ENCODE data around the gene SLC6A16. TPM values are rescaled to one million over a fixed set of nuclear protein-coding genes. Genes with fewer than 3 reads are reported as not detected.

Gene SLC6A16
- total RNA-seq, 2 experiments from 2014 or later: 4.8 to 5.7 TPM

DNA sequence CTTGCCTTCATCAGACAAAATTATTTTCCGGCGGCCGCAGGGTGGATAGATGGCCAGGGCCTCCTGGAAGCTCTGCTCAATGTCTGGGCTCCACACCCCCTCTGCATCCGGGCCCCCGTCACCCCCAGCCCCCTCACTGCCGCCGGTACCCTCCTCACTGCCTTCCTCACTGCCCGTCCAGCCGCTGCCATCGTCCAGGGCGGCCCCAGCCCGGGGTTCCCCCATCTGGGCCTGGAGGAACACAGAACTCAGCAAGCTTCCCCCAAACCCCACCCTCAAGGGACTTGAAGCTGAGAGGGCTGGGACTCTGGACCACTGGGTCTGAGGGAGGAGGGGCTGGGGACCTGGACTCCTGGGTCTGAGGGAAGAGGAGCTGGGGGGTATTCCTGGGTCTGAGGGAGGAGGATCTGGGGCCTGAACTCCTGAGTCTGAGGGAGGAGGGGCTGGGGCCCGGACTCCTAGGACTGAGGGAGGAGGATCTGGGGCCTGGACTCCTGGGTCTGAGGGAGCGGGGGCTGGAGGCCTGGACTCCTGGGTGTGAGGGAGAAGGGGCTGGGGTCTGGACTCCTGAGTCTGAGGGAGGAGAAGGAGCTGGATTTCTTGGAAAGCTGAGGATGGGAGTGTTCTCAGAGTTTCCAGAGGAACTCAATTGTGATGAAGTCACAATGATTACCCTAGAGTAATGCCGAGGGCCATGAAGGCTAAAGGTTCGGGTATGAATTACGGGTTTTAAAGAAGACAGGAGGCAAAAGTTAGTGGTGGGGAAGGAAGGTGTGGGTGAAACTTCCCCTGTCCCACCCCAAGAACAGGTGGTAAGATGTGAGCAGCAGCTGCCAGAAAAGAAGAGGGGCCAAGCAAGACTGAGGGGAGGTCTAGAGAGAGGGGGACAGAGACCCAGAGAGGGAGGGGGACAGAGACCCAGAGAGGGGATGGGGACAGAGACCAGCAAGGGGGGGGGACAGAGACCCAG is 35.1 kb upstream of the SLC6A16 start:
- Mint-ChIP-seq H3K27me3 (peaks cover 40% of the 10 kb centered on the region), H3K4me1 (peaks cover 23% of the 10 kb centered on the region), H3K9me3 (no peaks in the 10 kb centered on the region), H3K27ac (no peak overlapping the region), H3K36me3 (ENCODE audit: low read depth) (no peaks in the 10 kb centered on the region), H3K4me3 (no peak overlapping the region)
- no peak for DNase-seq
- ChIA-PET POLR2A (no interaction called here), CTCF (interaction anchor here (0.6 to 3.7 kb wide), 4 partner anchors 32 to 400 kb away, joined by 3 to 10 read pairs (median 3); no protein-coding TSS in a partner anchor)

DNA sequence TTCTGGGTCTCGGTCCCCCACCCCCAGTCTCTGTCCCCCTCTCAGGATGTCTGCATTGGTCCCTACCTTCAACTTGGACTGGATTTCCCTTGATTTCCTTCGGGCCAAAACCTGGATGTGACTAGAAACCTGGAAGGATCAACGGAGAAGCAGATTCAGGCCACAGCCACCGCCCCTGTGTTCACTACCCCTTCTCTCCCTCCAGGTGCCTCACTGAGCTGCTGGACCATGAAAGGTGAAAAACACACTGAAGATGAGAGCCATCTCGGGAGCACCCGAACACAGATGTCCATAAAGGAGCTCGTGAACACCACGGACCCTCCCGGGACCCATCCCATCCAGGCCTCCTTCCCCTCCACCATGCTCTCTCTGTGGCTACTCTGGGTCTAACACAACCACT is 32.2 kb upstream of the SLC6A16 start:
- no peak overlapping the region for H3K4me3 Mint-ChIP-seq
- peaks cover 36% of the 10 kb centered on the region for H3K27me3 Mint-ChIP-seq
- no peaks in the 10 kb centered on the region for H3K9me3 Mint-ChIP-seq
- peaks cover 23% of the 10 kb centered on the region for H3K4me1 Mint-ChIP-seq
- no peak overlapping the region for H3K27ac Mint-ChIP-seq
- no peak for DNase-seq
- no peaks in the 10 kb centered on the region for H3K36me3 Mint-ChIP-seq (ENCODE audit: low read depth)
- ChIA-PET CTCF (interaction anchor here (3.7 kb wide), 1 partner anchor 29 kb away, joined by 10 read pairs; no protein-coding TSS in a partner anchor), POLR2A (no interaction called here)

DNA sequence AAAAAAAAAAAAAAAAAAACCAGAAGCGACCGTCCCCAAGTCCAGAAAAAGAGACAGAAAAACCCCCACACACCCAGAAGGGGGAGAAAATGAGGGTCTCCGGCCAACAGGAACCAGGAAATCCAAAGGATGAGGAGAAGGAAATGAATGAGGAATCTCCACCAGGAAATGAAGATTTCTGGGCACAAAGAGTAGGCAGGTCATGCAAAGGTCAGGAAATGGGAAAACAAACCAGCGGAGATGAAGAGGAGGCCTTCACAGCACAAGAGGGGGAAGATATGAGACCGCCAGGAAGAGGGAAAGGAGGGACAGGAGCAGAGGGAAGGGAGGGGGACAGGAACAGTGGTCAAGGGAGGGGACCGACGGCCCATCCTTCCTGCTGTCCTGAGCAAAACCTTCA is 31.4 kb upstream of the SLC6A16 start:
- Mint-ChIP-seq H3K36me3 (ENCODE audit: low read depth) (no peaks in the 10 kb centered on the region), H3K4me1 (peaks cover 16% of the 10 kb centered on the region), H3K9me3 (no peaks in the 10 kb centered on the region), H3K4me3 (no peak overlapping the region), H3K27me3 (peaks cover 29% of the 10 kb centered on the region), H3K27ac (no peak overlapping the region)
- POLR2A ChIA-PET: no interaction called here
- CTCF ChIA-PET: no interaction called here
- DNase-seq: no peak

DNA sequence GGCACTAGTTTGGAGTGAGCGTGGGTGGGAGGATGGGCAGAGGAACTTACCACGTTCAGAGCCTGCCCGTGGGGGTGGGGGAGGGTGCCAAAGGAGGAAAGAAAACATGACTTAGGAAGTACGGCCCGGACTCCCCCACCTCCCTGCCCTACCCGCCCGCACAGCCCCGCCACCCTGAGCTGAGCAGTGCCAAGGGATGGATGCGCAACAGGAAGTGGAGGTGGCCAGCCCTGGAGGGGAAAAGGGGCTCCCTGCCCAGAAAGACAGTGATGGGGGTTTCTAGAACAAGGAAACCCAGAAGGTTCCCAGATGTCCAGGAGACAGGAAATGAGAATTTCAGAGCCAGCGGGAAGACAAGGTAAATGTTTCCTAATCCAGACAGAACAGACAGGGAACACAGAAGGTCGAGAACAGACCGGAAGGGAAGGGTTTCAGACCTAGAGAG is 30.9 kb upstream of the SLC6A16 start:
- H3K4me3 Mint-ChIP-seq: no peak overlapping the region
- ChIA-PET CTCF (no interaction called here), POLR2A (no interaction called here)
- H3K36me3 Mint-ChIP-seq (ENCODE audit: low read depth): no peaks in the 10 kb centered on the region
- H3K4me1 Mint-ChIP-seq: peaks cover 14% of the 10 kb centered on the region
- H3K9me3 Mint-ChIP-seq: no peaks in the 10 kb centered on the region
- no peak overlapping the region for H3K27ac Mint-ChIP-seq
- peaks cover 25% of the 10 kb centered on the region for H3K27me3 Mint-ChIP-seq
- DNase-seq: no peak

DNA sequence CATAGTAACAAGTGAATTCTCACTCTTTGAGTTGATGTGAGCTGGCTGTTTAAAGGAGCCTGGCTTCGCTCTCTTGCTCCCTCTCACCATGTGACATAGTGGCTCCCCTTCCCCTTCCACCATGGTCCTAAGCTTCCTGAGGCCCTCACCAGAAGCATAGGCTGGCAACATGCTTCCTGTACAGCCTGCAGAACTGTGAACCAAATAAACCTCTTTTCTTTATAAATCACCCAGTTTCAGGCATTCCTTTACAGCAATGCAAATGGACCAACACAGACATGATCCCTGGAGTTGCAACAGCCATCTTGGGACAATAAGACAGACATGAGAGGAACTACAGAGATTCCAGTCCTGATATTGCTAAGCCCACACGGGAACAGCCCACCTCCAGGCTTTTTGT is 24.6 kb upstream of the SLC6A16 start:
- Mint-ChIP-seq H3K36me3 (ENCODE audit: low read depth) (no peaks in the 10 kb centered on the region), H3K27me3 (peaks cover 4% of the 10 kb centered on the region), H3K4me3 (no peak overlapping the region), H3K4me1 (no peaks in the 10 kb centered on the region), H3K27ac (no peak overlapping the region), H3K9me3 (peaks cover 3% of the 10 kb centered on the region)
- CTCF ChIA-PET: no interaction called here
- POLR2A ChIA-PET: no interaction called here
- no peak for DNase-seq

DNA sequence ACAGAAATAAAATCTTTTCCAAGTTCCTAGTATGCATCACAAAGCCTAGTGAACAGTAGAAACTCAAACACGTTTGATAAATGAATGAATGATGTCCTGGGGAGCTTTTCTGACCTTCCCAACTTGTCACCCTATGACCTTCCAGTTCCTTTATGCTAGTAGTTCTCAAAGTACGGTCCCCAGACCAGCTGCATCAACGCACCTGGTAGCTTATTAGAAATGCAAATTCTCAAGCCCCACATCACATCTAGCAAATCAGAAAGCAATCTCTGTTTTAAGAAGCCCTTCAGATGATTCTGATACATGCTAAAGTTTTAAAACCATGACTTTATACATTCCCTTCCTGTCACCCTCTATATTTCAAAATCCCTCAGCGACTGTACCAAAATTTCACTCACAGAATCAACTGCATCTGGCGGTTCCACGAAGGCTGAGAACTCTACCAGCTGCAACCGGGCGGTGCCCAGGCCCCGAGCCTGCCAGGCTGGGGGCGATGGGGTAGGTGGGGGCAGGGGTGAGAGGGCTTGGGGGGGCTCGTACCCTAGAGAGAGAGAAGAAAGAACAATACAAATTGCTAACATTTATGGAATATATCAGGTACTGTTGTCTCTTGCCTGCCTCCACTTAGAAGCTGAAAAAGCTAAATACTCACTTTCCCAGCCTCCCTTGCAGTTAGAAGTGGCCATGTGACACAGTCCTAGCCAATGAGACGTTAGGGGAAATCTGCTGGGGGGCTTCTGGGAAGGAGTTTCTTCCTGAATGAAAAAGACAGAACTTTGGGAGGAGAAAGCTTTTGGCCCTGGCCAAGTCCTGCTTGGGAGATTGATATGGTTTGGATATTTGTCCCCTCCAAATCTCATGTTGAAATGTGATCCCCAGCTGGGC is 23.6 kb upstream of the SLC6A16 start:
- no peak for DNase-seq
- H3K4me1 Mint-ChIP-seq: no peaks in the 10 kb centered on the region
- H3K36me3 Mint-ChIP-seq (ENCODE audit: low read depth): no peaks in the 10 kb centered on the region
- H3K27me3 Mint-ChIP-seq: peaks cover 3% of the 10 kb centered on the region
- no peak overlapping the region for H3K4me3 Mint-ChIP-seq
- ChIA-PET CTCF (interaction anchor here (0.6 kb wide), 1 partner anchor 20 kb away, joined by 5 read pairs; no protein-coding TSS in a partner anchor), POLR2A (interaction anchor here (0.6 kb wide), 1 partner anchor 350 kb away, joined by 5 read pairs; no protein-coding TSS in a partner anchor)
- H3K27ac Mint-ChIP-seq: no peak overlapping the region
- H3K9me3 Mint-ChIP-seq: peaks cover 3% of the 10 kb centered on the region

DNA sequence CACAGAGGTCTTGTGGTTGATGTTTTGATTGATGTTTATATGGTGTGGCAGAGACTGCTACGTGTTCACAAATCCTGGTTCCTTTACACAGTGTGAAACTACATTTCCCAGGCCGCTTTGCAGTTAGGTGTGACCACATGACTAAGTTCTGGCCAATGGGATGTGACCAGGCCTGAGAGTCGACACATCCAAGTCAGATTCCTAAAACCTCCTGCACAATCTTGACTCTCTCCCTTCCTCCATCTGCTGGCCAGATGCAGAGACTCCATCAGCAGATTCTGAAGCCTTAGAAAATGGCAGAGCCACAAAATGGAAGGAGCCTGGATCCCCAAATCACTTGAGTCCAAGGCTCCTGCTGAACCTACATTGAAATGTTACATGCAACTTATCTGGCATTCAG is 22.8 kb upstream of the SLC6A16 start:
- H3K4me1 Mint-ChIP-seq: no peaks in the 10 kb centered on the region
- no peak for DNase-seq
- peaks cover 2% of the 10 kb centered on the region for H3K36me3 Mint-ChIP-seq (ENCODE audit: low read depth)
- POLR2A ChIA-PET: no interaction called here
- H3K27ac Mint-ChIP-seq: no peak overlapping the region
- CTCF ChIA-PET: interaction anchor here (0.6 kb wide), 1 partner anchor 19 kb away, joined by 5 read pairs; no protein-coding TSS in a partner anchor
- peaks cover 3% of the 10 kb centered on the region for H3K9me3 Mint-ChIP-seq
- no peaks in the 10 kb centered on the region for H3K27me3 Mint-ChIP-seq
- H3K4me3 Mint-ChIP-seq: no peak overlapping the region

DNA sequence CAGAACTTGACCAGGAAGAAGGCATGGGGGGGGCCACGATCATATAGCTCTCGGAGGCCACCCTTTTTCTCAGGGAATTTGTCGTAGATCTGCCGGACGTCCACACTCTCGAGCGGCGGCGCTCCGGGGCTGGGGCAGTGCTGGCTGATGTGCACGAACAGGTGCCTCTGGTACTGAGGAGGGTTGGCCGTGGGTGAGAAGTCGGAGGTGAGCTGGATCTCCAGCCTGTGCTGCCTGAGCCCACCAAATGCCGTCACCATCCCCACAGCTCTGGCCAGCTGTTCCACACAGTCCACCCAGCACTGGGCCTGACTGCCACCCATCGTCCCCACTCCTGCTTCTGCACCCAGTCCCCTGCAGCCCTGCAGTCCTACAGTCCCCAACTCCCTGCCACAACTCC is 22.2 kb upstream of the SLC6A16 start:
- no peaks in the 10 kb centered on the region for H3K27me3 Mint-ChIP-seq
- H3K27ac Mint-ChIP-seq: no peak overlapping the region
- no peak overlapping the region for H3K4me3 Mint-ChIP-seq
- CTCF ChIA-PET: no interaction called here
- peaks cover 3% of the 10 kb centered on the region for H3K9me3 Mint-ChIP-seq
- H3K36me3 Mint-ChIP-seq (ENCODE audit: low read depth): peaks cover 5% of the 10 kb centered on the region
- POLR2A ChIA-PET: no interaction called here
- no peaks in the 10 kb centered on the region for H3K4me1 Mint-ChIP-seq
- no peak for DNase-seq

DNA sequence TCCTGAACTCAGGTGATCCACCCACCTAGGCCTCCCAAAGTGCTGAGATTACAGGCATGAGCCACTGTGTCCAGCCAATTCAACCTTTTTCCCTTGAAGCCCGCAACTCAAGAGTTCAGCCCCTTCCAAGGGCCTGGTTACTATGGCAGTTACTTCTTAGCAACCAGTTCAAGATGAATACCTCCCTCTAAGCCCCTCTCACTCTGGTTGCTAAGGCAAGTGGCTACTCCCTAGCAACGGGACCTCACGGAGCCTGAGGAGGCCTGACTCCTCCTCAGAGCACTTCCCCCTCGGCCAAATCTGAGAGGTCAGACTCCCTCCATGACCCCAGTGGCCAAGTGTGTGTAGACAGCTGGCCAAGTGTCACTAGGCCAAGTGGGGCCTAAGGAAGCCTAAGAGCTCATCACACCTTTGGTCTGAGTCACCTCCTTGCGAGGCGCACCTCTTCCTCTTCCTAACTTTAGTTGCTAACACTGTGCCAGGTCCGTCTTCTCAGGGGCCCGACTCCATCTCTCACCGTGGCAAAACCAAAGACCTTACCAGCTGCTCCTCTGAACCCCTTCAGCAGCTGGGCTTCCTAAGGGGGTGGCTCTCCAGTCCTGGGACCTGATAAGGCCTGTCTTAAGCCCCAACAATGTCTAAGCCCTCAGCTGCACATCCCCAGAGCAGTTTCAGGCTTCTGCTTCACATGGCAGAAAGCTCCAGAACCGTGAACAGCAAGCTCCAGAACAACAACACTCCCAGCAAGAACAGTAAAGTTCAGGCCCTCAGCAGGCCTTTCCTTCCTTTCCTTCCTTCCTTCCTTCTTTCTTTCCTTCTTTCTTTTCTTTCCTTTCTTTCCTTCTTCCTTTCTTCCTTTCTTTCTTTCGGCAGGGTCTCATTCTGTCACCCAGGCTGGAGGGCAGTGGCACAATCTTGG is 19.8 kb upstream of the SLC6A16 start:
- DNase-seq: no peak
- peaks cover 7% of the 10 kb centered on the region for H3K4me1 Mint-ChIP-seq
- H3K4me3 Mint-ChIP-seq: no peak overlapping the region
- H3K9me3 Mint-ChIP-seq: peaks cover 3% of the 10 kb centered on the region
- CTCF ChIA-PET: interaction anchor here (1.6 kb wide), 1 partner anchor 12 kb away, joined by 6 read pairs; no protein-coding TSS in a partner anchor
- H3K36me3 Mint-ChIP-seq (ENCODE audit: low read depth): peaks cover 18% of the 10 kb centered on the region
- POLR2A ChIA-PET: no interaction called here
- H3K27ac Mint-ChIP-seq: no peak overlapping the region
- H3K27me3 Mint-ChIP-seq: no peaks in the 10 kb centered on the region

DNA sequence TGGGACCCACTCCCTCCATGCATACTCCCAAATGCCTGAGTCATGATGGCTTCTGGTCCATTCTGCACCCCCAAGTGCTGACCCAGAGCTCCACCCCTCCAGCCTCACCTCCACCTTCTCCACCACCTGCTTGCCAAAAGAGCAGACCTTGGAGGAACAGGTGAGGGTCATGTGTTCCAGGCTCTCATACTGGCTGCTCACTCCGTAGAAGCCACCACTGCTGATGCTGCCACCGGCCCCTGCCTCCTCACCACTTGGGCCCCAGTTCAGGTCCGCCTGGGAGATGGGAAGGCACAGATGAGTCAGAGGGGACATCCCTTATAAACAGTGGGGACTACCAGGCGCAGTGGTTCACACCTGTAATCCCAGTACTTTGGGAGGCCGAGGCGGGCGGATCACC is 18.1 kb upstream of the SLC6A16 start:
- Mint-ChIP-seq H3K4me3 (no peak overlapping the region), H3K36me3 (ENCODE audit: low read depth) (peaks cover 30% of the 10 kb centered on the region), H3K27me3 (no peaks in the 10 kb centered on the region), H3K27ac (no peak overlapping the region), H3K9me3 (no peaks in the 10 kb centered on the region), H3K4me1 (peaks cover 17% of the 10 kb centered on the region)
- ChIA-PET CTCF (interaction anchor here (0.7 kb wide), 1 partner anchor 135 kb away, joined by 5 read pairs; no protein-coding TSS in a partner anchor), POLR2A (interaction anchor here (0.6 kb wide), 1 partner anchor 100 kb away, joined by 3 read pairs; no protein-coding TSS in a partner anchor)
- DNase-seq: no peak

DNA sequence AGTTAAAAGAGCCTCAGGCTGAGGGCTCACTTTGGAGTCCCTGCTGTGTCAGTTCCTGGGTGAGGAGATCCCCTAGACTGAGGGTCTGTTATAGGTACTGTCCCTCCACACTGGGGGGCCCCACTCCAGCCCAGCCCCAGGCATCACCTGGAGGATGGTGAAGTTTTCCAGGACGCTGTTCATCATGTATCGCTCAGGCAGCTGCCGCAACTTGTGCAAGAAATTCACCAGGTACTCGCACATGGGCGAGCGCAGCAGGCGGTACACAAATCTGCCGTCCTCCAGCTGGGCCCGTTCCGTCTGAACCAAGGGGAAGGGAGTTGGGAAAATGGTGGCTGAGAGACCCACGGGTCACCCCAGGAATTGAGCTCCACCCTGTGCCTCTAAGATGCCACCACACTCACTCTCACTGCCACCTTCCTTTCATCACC is 17.3 kb upstream of the SLC6A16 start:
- Mint-ChIP-seq H3K27me3 (no peaks in the 10 kb centered on the region), H3K9me3 (no peaks in the 10 kb centered on the region), H3K4me1 (peaks cover 23% of the 10 kb centered on the region), H3K27ac (no peak overlapping the region), H3K36me3 (ENCODE audit: low read depth) (peaks cover 38% of the 10 kb centered on the region), H3K4me3 (no peak overlapping the region)
- DNase-seq: no peak
- CTCF ChIA-PET: no interaction called here
- POLR2A ChIA-PET: no interaction called here
